ENCODE measurements around the gene FPGS. TPM values are rescaled to one million over a fixed set of nuclear protein-coding genes. Genes with fewer than 3 reads are reported as not detected.

FPGS gene
- total and polyA plus RNA-seq, 2 of the 4 experiments (the other 2 are of a cell fraction): 43.9 to 75.7 TPM

- H3K79me1 ChIP-seq (ENCODE audit: low read depth in 1 of 2, low read length in 2 of 2): no peaks in the 10 kb centered on the region
- H3K4me2 ChIP-seq (ENCODE audit: low read depth, low read length): no peak overlapping the region
- H2BK120ac ChIP-seq (ENCODE audit: low read depth, low read length): no peak overlapping the region
- H2AFZ ChIP-seq (replicated peaks; ENCODE audit: low read length, poor library complexity): no peak overlapping the region
- no peak overlapping the region for H4K91ac ChIP-seq (ENCODE audit: insufficient read depth, low read depth, low read length)
- ChIA-PET CTCF (no interaction called here), POLR2A (ENCODE audit: unreplicated experiment) (no interaction called here)
- H2BK15ac ChIP-seq (ENCODE audit: low read depth, low read length): no peak overlapping the region
- DNase-seq: no peak
- no peak overlapping the region for H3K4ac ChIP-seq (ENCODE audit: low read depth, low read length)
- no peak overlapping the region for H3K9ac ChIP-seq (ENCODE audit: low read depth, low read length)
- intact Hi-C loops (cut with micrococcal nuclease) (no loop called here), dilution Hi-C loops (cut with HindIII; ENCODE audit: low sequenced_read_pairs, unreplicated experiment) (no loop called here), in situ Hi-C loops (cut with MboI; ENCODE audit: low sequenced_read_pairs) (no loop called here)
- H3K27me3 ChIP-seq (ENCODE audit: control insufficient read depth, insufficient read depth, low read length): peaks cover 11% of the 10 kb centered on the region
- no peak overlapping the region for H3K23ac ChIP-seq (ENCODE audit: low read depth, low read length)
- H4K8ac ChIP-seq (ENCODE audit: low read depth in 2 of 2, low read length in 2 of 2): no peak overlapping the region
- no peak overlapping the region for H3K27ac ChIP-seq (ENCODE audit: insufficient read depth, low read length)
- no peak overlapping the region for H3K18ac ChIP-seq (ENCODE audit: low read depth, low read length)
- no peak overlapping the region for H3K4me3 ChIP-seq (ENCODE audit: insufficient read depth, low read depth, low read length)
- H4K20me1 ChIP-seq (ENCODE audit: insufficient read depth, low read length): no peaks in the 10 kb centered on the region
- no peak for TF ChIP-seq RAD21 (IDR thresholded peaks at IDR 0.05; ENCODE audit: low read length)
- no peak for TF ChIP-seq RFX5 (IDR thresholded peaks at IDR 0.05; ENCODE audit: low read depth, low read length)
- no peak for TF ChIP-seq POLR2A (IDR thresholded peaks at IDR 0.05; ENCODE audit: low read depth, low read length)
- TF ChIP-seq MAFK (IDR thresholded peaks at IDR 0.05; ENCODE audit: low read depth, low read length): no peak
- TF ChIP-seq FOS (IDR thresholded peaks at IDR 0.05; ENCODE audit: low read depth, low read length): no peak
- TF ChIP-seq, protein P1, sequence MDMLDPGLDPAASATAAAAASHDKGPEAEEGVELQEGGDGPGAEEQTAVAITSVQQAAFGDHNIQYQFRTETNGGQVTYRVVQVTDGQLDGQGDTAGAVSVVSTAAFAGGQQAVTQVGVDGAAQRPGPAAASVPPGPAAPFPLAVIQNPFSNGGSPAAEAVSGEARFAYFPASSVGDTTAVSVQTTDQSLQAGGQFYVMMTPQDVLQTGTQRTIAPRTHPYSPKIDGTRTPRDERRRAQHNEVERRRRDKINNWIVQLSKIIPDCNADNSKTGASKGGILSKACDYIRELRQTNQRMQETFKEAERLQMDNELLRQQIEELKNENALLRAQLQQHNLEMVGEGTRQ (IDR thresholded peaks at IDR 0.05; ENCODE audit: low read depth, low read length): no peak
- TF ChIP-seq, protein P2, sequence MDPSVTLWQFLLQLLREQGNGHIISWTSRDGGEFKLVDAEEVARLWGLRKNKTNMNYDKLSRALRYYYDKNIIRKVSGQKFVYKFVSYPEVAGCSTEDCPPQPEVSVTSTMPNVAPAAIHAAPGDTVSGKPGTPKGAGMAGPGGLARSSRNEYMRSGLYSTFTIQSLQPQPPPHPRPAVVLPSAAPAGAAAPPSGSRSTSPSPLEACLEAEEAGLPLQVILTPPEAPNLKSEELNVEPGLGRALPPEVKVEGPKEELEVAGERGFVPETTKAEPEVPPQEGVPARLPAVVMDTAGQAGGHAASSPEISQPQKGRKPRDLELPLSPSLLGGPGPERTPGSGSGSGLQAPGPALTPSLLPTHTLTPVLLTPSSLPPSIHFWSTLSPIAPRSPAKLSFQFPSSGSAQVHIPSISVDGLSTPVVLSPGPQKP (IDR thresholded peaks at IDR 0.05; ENCODE audit: borderline replicate concordance, low read depth, low read length): no peak
- no peak for TF ChIP-seq RCOR1 (IDR thresholded peaks at IDR 0.05; ENCODE audit: insufficient replicate concordance, low read length)
- no peak for TF ChIP-seq CEBPB (IDR thresholded peaks at IDR 0.05; ENCODE audit: low read depth, low read length)
- no peak for TF ChIP-seq MXI1 (IDR thresholded peaks at IDR 0.05; ENCODE audit: borderline replicate concordance, low read depth, low read length)
- TF ChIP-seq MAZ (IDR thresholded peaks at IDR 0.05; ENCODE audit: borderline replicate concordance, low read depth, low read length): no peak
- no peak for TF ChIP-seq BHLHE40 (IDR thresholded peaks at IDR 0.05; ENCODE audit: low read depth, low read length)
- ATAC-seq (ENCODE audit: low read depth): no peak
- no peak overlapping the region for H2BK5ac ChIP-seq (ENCODE audit: low read depth, low read length, poor library complexity, severe bottlenecking)
- no peaks in the 10 kb centered on the region for H3K9me3 ChIP-seq (ENCODE audit: control insufficient read depth, insufficient read depth, low read length)
- peak overlapping the region; percentile 42 for H2AK9ac ChIP-seq (replicated peaks; ENCODE audit: low read depth, low read length, poor library complexity)
- H2AK5ac ChIP-seq (ENCODE audit: low read depth, low read length): no peak overlapping the region
- H3K56ac ChIP-seq (ENCODE audit: extremely low read depth, insufficient read depth, low read length): no peak overlapping the region
- no peak overlapping the region for H4K5ac ChIP-seq (ENCODE audit: low read depth, low read length)
- no peaks in the 10 kb centered on the region for H3K36me3 ChIP-seq (ENCODE audit: control insufficient read depth, insufficient read depth, low read length)
- H3K14ac ChIP-seq (replicated peaks; ENCODE audit: low read depth, low read length): no peak overlapping the region
- no peaks in the 10 kb centered on the region; the same call in 1 of the 2 replicates for H3K9me1 ChIP-seq (ENCODE audit: insufficient read depth, low read length)
- BruUV-seq (replicated peaks): no TSS peak
- H3K4me1 ChIP-seq (ENCODE audit: control insufficient read depth, insufficient read depth, low read length): no peaks in the 10 kb centered on the region; the same call in 1 of the 2 replicates
- no peak overlapping the region for H2BK20ac ChIP-seq (ENCODE audit: low read depth, low read length)
- 83% methylated on average over 2 of the region's 10 CpGs; no CpG with 5 or more reads in 1 of the 2 experiments for WGBS, 2 experiments (ENCODE audit: extremely low coverage in 2 of 2, insufficient read length in 1 of 2)
Measured at GRCh38 chr9:127773981-127774380, 28.7 kb upstream of the FPGS start.
